ENCODE results near the gene LHX8.

The LHX8 gene

GRCh38 chr1:75125161-75125726 is 8.9 kb upstream of the LHX8 start:
- Histone ChIP-seq H3K9ac (ENCODE audit: low read depth, low read length) (no peak overlapping the region), H3K27me3 (ENCODE audit: insufficient read depth, low read length) (peaks cover 41% of the 10 kb centered on the region), H3K9me3 (ENCODE audit: insufficient read depth, low read depth, low read length) (no peaks in the 10 kb centered on the region), H3K4me1 (ENCODE audit: insufficient read depth, low read length) (peaks cover 9% of the 10 kb centered on the region), H3K4me3 (ENCODE audit: low read length) (no peak overlapping the region), H3K27ac (ENCODE audit: low read depth, low read length) (no peak overlapping the region), H3K36me3 (ENCODE audit: insufficient read depth, low read length) (no peaks in the 10 kb centered on the region)
- 97% methylated on average over 38 of the region's 38 CpGs for WGBS

- H3K4me3 ChIP-seq (ENCODE audit: low read length), result no peak overlapping the region
- 95% methylated on average over 12 of the region's 12 CpGs for WGBS
- no peaks in the 10 kb centered on the region for H3K36me3 ChIP-seq (ENCODE audit: insufficient read depth, low read length)
Observed at GRCh38 chr1:75126611-75127101, 7.5 kb upstream of the LHX8 start.

DNA sequence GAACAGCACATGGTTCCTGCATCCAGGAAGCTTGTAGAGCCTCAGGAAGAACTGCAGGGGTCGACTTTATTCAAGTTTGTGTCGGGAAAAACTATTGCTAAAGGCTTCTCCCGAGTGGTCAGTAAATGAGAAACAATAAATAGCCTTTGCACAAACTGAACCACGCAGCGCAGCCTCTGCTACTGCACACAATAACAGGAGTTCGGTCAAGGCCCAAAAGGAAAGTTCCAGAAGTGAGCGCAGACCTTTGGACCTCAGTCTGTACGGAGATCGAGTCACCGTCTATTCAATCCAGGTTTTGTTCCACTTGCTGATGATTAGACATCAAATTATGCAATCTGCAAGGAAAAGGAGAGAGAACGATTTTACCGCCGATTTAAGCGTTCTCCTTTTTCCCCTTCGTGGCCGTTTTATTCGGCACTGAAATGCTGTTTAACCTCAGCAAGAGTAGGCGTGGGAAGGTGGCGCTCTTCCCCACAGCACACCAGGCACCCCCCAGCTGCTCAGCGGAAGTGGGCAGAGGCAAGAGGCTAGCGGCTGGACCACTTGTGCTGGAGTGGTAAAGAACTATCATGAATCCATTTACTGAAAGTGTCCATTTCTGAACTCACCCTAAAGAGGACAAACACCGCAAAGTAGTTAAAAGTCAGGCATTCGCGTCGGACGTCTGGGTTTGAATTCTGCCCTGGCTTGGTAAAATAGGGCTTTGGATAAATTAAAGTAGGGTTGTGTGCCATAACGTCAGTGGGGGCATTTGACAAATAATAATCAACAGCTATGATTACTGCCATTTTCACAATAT is 6.1 kb upstream of the LHX8 start:
- Histone ChIP-seq H3K9me3 (ENCODE audit: insufficient read depth, low read depth, low read length) (no peaks in the 10 kb centered on the region), H3K4me1 (ENCODE audit: insufficient read depth, low read length) (peaks cover 36% of the 10 kb centered on the region), H3K36me3 (ENCODE audit: insufficient read depth, low read length) (no peaks in the 10 kb centered on the region), H3K4me3 (ENCODE audit: low read length) (no peak overlapping the region), H3K9ac (ENCODE audit: low read depth, low read length) (no peak overlapping the region), H3K27ac (ENCODE audit: low read depth, low read length) (no peak overlapping the region), H3K27me3 (ENCODE audit: insufficient read depth, low read length) (peaks cover 70% of the 10 kb centered on the region)
- 85% methylated on average over 27 of the region's 27 CpGs for WGBS

More at GRCh38 chr1:75126611-75127101, 7.5 kb upstream of the LHX8 start:
- Histone ChIP-seq H3K27ac (ENCODE audit: low read depth, low read length) (no peak overlapping the region), H3K9ac (ENCODE audit: low read depth, low read length) (no peak overlapping the region), H3K4me1 (ENCODE audit: insufficient read depth, low read length) (peaks cover 23% of the 10 kb centered on the region), H3K9me3 (ENCODE audit: insufficient read depth, low read depth, low read length) (no peaks in the 10 kb centered on the region), H3K27me3 (ENCODE audit: insufficient read depth, low read length) (peaks cover 55% of the 10 kb centered on the region)

DNA sequence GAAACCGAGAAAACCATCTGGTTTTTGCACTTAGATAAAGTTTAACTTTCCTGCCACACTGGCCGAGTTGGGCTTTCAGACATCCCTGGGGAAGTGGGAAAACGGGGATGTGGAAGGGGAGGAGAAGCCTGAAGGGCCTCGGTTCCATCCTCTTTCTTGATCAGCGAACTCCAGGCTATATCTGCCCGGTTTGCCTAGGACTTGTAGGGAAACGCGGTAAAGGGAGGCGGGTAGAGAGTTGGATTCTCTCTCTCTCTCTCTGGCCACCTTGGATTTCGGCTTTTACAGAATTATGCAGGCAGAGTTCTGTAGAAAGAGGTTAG is 4.6 kb upstream of the LHX8 start:
- H3K27me3 ChIP-seq (ENCODE audit: insufficient read depth, low read length), result peaks cover 85% of the 10 kb centered on the region
- peaks cover 46% of the 10 kb centered on the region for H3K4me1 ChIP-seq (ENCODE audit: insufficient read depth, low read length)
- H3K4me3 ChIP-seq (ENCODE audit: low read length), result peak overlapping the region; percentile 54
- no peaks in the 10 kb centered on the region for H3K36me3 ChIP-seq (ENCODE audit: insufficient read depth, low read length)
- no peak overlapping the region for H3K27ac ChIP-seq (ENCODE audit: low read depth, low read length)
- no peaks in the 10 kb centered on the region for H3K9me3 ChIP-seq (ENCODE audit: insufficient read depth, low read depth, low read length)
- no peak overlapping the region for H3K9ac ChIP-seq (ENCODE audit: low read depth, low read length)
- 7% methylated on average over 10 of the region's 10 CpGs for WGBS

DNA sequence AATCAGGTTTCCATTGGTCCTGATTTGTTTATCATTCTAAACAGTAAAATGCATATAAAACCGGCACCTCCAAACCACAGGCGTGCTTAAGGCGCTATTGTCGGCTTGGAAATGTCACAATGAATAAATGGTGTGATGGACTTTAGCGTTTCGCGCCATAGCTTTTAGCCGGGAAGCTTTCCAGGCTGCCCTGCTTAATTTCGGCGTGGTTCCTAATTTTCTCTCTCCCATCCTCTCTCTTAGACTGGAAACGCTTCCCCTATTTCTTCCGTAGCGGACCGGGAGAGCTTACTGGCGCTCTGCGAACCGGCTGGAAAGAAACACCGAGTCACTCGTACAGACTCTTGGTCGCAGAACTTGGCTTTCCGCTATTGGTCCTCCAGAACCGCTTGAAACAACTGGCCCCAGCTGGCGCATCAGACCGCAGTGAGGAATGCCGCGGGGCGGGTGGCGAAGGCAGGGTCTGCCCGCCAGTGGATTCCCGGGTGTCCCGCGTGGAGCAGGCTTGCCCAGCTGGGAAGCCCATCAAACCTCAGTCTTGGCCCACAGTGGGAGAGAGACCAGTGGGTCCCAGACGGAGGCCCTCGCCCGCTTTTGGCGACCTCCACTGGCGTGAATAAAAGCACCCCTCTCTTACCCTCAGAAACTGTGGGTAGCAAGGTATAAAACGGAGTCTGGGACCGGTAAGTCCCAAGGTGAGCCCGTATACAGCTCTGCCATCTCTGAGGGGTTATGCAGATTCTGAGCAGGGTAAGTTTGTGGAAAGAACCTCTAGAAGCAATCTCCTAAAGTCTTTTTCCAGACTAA is 4.0 kb upstream of the LHX8 start:
- no peaks in the 10 kb centered on the region for H3K36me3 ChIP-seq (ENCODE audit: insufficient read depth, low read length)
- no peaks in the 10 kb centered on the region for H3K9me3 ChIP-seq (ENCODE audit: insufficient read depth, low read depth, low read length)
- no peak overlapping the region for H3K9ac ChIP-seq (ENCODE audit: low read depth, low read length)
- H3K27ac ChIP-seq (ENCODE audit: low read depth, low read length), result no peak overlapping the region
- H3K4me3 ChIP-seq (ENCODE audit: low read length), result peak overlapping the region; percentile 54
- H3K4me1 ChIP-seq (ENCODE audit: insufficient read depth, low read length), result peaks cover 48% of the 10 kb centered on the region
- peaks cover 91% of the 10 kb centered on the region for H3K27me3 ChIP-seq (ENCODE audit: insufficient read depth, low read length)
- WGBS, result 2% methylated on average over 40 of the region's 40 CpGs

GRCh38 chr1:75130865-75131564 is 3.2 kb upstream of the LHX8 start:
- Histone ChIP-seq H3K36me3 (ENCODE audit: insufficient read depth, low read length) (no peaks in the 10 kb centered on the region), H3K4me3 (ENCODE audit: low read length) (peak overlapping the region; percentile 54), H3K27ac (ENCODE audit: low read depth, low read length) (no peak overlapping the region), H3K9me3 (ENCODE audit: insufficient read depth, low read depth, low read length) (no peaks in the 10 kb centered on the region), H3K4me1 (ENCODE audit: insufficient read depth, low read length) (peaks cover 48% of the 10 kb centered on the region), H3K27me3 (ENCODE audit: insufficient read depth, low read length) (peaks cover 97% of the 10 kb centered on the region), H3K9ac (ENCODE audit: low read depth, low read length) (no peak overlapping the region)
- 1% methylated on average over 36 of the region's 36 CpGs for WGBS

- Histone ChIP-seq H3K36me3 (ENCODE audit: insufficient read depth, low read length) (no peaks in the 10 kb centered on the region), H3K9me3 (ENCODE audit: insufficient read depth, low read depth, low read length) (no peaks in the 10 kb centered on the region), H3K4me3 (ENCODE audit: low read length) (peak overlapping the region; percentile 54), H3K9ac (ENCODE audit: low read depth, low read length) (no peak overlapping the region), H3K27me3 (ENCODE audit: insufficient read depth, low read length) (peaks cover 100% of the 10 kb centered on the region), H3K27ac (ENCODE audit: low read depth, low read length) (no peak overlapping the region), H3K4me1 (ENCODE audit: insufficient read depth, low read length) (peaks cover 48% of the 10 kb centered on the region)
- WGBS, result 2% methylated on average over 27 of the region's 27 CpGs
Observed at GRCh38 chr1:75131565-75132241, 2.5 kb upstream of the LHX8 start.

- peaks cover 48% of the 10 kb centered on the region for H3K4me1 ChIP-seq (ENCODE audit: insufficient read depth, low read length)
- H3K36me3 ChIP-seq (ENCODE audit: insufficient read depth, low read length), result no peaks in the 10 kb centered on the region
- no peak overlapping the region for H3K27ac ChIP-seq (ENCODE audit: low read depth, low read length)
- WGBS, result 2% methylated on average over 23 of the region's 23 CpGs
- peak overlapping the region; percentile 54; the same call in 1 of the 2 replicates for H3K4me3 ChIP-seq (ENCODE audit: low read length)
- no peak overlapping the region for H3K9ac ChIP-seq (ENCODE audit: low read depth, low read length)
- H3K27me3 ChIP-seq (ENCODE audit: insufficient read depth, low read length), result peaks cover 99% of the 10 kb centered on the region
- no peaks in the 10 kb centered on the region for H3K9me3 ChIP-seq (ENCODE audit: insufficient read depth, low read depth, low read length)
Observed at GRCh38 chr1:75132242-75132811, 1.9 kb upstream of the LHX8 start.

DNA sequence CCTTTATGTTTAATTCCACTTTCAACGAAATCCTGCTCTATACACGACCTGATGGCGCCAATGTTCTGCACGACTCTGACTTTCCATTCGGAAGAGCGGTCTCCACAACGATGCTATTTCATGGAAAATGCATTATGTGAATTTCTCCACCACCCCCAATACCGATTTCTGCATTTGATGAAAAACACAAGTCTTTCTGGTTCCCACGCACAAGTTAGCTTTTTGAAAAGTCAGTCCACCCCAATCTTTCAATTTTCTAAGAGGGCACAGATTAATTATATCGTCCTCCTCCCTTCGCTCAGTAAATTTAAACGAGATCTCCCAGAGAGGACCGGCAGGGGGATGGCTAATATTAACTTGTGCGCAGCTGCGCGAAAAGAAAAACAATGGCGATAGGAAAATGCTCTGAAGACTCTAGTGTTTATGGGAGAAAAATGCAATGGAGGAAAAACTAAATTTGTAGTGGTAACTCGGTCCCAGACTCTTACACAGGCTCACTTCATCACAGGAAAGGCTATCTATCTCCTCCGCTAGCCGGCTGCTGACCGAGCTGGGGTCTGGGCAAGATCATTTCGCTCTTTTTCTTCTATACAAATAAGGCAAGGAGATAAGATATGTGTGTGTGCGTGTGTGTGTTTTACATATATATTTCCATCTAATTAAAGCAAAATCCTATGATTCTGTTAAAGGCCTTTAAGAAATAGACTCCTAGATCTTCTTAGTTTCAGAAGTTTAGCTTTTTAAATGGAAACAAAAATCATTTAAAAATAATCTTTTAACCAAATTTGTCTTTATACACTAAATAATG is 1.2 kb upstream of the LHX8 start:
- Histone ChIP-seq H3K27me3 (ENCODE audit: insufficient read depth, low read length) (peaks cover 99% of the 10 kb centered on the region), H3K36me3 (ENCODE audit: insufficient read depth, low read length) (no peaks in the 10 kb centered on the region), H3K4me1 (ENCODE audit: insufficient read depth, low read length) (peaks cover 48% of the 10 kb centered on the region), H3K27ac (ENCODE audit: low read depth, low read length) (no peak overlapping the region), H3K9ac (ENCODE audit: low read depth, low read length) (no peak overlapping the region), H3K9me3 (ENCODE audit: insufficient read depth, low read depth, low read length) (no peaks in the 10 kb centered on the region), H3K4me3 (ENCODE audit: low read length) (peak overlapping the region; percentile 54; the same call in 1 of the 2 replicates)
- WGBS, result 3% methylated on average over 21 of the region's 23 CpGs

Measured in HUES64 (cell line).